Measurements from ENCODE around the gene MLXIP.

- TF ChIP-seq PHF20 (CRISPR knock-in tag; IDR thresholded peaks at IDR 0.05) (no peak), ZBTB44 (CRISPR knock-in tag; IDR thresholded peaks at IDR 0.05) (no peak), ATF2 (CRISPR knock-in tag; IDR thresholded peaks at IDR 0.05) (no peak), SMARCC2 (IDR thresholded peaks at IDR 0.05) (no peak)
Observed at GRCh38 chr12:122142857-122143256, 64.3 kb downstream of the MLXIP start.
